GM21447 (cell line): Measurements from ENCODE around the gene ZNRF3.
"Not testable (repeated sequence)": the region's sequence is repeated elsewhere in the genome, so short reads cannot be mapped to it uniquely, and the experiment has no call there.

Experiments
- ATAC-seq: cut with Tn5 transposase; IDR thresholded peaks from one replicate; pipeline ENCODE4 v1.9.1; 2021; ENCODE audit not compliant: unreplicated experiment

Gene ZNRF3

DNA sequence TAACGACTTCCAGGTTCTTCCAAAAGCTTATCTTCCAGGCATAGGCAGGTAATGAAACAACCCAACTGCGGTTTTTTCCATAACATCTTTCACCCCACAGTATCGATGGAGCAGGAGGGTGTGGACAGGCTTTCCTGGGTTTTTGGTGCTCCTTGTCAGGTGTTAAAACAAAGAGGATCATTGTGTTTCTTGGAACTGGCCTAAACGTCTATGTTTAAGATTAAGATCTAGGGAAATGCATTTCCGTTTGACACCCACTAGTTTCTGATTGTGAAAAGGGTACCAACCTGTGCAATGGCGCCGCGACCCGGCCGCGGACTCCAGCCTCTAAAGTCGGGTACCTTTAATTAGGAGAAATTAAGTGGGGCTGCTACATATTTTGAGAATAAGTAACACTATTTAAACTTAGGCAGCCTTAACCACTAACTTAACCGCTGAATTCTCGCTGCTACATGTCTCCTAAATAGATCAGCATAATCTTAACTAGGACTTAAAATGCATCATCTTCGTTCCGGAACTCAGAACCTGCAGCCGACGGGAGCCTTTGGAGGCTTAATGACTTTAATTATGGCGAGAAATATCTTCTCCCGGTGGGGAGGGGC lies 146.7 kb downstream of the ZNRF3 start:
- ATAC-seq: no peak

DNA sequence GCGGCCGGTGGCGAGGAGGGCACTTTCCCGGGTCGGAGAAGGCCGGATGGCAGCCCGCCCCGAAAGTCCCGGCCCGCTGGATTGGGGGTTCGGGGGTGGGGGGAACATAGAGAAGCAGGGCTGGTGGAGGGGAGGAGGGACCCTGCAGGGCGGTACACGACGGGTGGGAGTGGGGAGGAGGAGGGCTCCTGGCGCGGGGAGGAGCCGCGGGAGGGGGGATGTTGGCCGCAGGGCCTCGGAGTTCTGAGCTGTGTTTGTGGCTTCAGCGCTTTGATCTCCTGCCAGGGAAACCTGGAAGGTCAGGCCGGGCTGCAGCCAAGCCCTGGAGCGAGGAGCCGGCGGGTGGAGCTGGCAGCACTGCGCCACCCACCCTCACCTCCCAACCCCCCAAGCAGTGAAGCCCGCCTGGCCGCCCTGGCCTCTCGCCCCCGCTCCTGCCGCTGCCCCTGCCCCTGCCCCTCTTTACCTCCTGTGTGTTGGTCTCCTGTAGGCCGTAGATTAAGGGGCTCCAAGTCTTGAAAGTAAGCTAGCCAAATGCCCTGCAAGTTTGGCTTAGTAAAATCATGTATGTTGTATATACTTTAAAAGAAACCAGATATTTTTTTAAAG lies 147.3 kb downstream of the ZNRF3 start:
- ATAC-seq: no peak

DNA sequence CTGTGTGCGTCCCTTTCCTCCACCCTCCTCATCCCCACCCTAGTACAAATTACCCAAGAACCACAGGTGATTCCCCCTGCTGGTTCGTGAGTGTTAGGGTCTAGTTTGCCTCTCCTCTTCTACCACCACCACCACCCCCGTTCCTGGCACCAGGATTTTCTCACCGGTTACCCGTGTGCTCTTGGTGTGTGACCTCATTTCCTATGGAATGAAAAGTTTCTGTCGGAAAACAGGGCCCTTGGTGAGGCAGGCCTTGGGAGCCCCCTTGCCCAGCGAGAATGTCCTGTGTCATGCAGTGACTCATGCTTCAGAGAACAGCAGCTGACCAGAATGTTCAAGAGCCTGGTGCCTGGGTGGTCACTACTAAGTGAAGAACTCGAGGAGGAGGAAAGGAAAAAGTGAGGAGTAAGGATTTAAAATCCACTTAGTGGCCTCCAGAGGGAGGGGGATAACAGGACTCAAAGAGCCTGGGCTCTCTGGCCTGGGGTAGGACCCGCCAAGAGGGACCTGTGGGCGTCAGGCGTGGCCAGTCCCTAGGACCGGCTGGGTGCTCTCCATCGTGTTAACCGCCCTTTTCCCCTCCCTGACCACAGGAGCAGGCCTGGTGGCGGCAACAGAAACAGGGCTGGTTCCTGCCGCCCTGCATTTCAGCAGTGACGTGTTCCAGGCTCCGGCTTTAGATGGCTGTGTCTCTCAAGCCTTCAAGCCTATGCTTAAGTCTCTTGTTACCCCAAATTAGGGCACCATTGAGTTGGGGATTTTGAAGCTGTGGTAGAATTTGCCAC lies 148.0 kb downstream of the ZNRF3 start:
- ATAC-seq: no peak

- ATAC-seq: no peak
These were observed 148.7 kb downstream of the ZNRF3 start for GRCh38 chr22:29032014-29032475.

DNA sequence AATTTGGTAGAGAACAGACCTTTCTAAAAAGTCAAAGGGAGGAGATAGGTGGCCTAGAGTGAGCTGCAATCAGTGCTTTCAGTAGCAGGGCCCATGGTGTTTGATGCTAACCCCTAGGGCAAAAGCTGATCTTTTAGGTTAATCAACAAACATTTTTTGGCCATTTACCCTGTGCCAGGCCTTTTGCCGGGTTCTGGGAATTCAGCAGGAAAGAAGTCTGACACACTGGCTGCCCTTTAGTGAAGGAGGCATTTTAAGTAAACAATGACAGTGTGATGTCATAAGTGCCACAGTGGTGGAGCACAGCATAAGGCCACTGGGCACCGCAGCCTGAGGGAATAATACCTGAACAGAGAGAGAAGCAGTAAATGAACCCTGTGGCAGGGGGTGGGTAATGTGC lies 149.2 kb downstream of the ZNRF3 start:
- ATAC-seq: no peak

GRCh38 chr22:29037340-29037932 lies 154.1 kb downstream of the ZNRF3 start:
- ATAC-seq: no peak

DNA sequence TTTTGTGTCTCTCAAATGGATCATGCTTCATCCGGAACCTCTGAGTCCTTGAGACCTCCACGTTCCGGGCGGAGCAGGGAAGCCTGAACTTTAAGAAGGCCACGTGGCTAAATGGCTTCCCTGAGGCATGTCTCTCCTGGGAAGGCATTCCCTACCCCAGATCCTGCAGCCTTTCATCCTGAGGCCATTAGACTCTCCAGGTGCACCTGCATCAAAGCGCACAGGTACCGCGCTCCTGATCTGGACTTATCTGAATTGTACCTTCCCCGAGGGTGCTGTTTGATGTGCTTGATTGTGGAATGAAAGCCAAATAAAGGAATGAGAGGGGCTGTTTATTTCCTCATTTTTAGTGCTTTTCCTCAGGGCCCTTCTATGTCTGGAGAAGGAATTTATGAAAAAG lies 155.8 kb downstream of the ZNRF3 start:
- no peak for ATAC-seq

DNA sequence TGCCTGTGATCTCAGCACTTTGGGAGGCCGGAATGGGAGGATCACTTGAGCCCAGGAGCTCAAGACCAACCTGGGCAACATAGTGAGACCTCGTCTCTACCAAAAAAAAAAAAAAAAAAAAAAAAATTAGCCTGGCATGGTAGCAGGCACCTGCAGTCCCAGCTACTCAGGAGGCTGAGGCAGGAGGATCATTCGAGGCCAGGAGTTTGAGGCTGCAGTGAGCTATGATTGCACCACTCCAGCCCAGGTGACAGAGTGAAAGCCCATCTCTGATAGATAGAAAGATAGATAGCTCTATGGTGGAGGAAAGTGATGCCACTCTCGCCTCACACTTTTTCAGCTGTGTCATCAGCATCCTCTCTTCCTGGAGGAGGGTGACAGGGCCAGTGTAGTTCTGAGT lies 156.3 kb downstream of the ZNRF3 start:
- ATAC-seq: not testable (repeated sequence)

DNA sequence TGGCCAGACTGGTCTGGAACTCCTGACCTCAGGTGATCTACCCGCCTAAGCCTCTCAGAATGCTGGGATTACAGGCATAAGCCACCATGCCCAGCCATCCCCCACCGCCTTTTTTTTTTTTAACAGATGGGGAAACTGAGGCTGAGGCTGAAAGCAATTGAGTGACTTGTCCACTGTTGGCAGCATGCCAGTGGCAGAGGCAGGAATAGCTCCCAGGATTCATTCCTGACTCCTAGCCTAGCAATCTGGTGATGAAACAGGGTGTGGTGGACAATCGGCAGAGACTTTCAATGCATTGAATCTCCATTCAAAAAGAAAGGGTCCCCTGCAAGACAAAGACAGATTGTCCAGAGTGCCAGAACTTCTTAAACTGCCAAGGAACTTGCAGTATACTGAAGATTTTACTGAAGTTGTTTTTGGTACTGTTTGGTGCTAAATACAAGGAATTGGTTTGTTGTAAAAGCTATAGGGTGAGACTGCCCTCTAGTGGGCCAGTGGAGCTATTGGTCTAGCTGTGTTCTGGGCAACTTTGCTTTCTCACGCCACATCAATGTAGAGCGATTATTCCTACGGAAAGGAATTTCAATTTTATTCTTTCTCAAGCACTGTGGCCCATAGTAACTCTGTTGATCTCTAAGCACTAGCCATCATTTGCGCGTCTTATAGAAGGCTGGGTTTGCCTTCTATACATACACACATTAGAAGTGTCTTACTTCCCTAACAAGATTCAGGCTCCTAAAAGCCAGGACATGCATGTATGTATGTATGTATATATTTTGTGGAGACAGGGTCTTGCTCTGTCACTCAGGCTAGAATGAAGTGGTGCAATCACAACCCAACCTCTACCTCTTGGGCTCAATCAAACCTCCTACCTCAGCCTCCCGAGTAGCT lies 157.3 kb downstream of the ZNRF3 start:
- ATAC-seq: no peak

DNA sequence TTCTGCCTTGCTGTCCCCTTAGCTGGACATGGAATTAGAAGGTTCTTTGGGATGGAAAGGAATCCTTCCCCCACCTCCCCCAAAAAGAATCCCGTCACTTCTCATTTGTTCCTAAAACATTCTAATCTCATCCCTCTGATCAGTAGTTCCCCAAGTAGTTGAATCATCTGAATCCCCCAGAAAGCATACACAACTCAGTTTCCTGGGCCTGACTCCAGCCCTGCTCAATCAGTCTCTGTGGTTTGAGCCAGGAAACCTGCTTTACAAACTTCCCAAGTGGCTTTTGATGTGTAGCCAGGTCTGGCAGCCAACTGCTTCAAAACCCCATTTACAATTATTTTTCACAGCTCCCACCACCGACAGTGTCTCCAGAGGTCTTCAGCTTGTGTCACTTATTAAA lies 158.0 kb downstream of the ZNRF3 start:
- no peak for ATAC-seq

- ATAC-seq: no peak
These were observed 160.7 kb downstream of the ZNRF3 start for GRCh38 chr22:29043906-29044575.

GRCh38 chr22:29044657-29045176 lies 161.3 kb downstream of the ZNRF3 start:
- ATAC-seq: no peak

DNA sequence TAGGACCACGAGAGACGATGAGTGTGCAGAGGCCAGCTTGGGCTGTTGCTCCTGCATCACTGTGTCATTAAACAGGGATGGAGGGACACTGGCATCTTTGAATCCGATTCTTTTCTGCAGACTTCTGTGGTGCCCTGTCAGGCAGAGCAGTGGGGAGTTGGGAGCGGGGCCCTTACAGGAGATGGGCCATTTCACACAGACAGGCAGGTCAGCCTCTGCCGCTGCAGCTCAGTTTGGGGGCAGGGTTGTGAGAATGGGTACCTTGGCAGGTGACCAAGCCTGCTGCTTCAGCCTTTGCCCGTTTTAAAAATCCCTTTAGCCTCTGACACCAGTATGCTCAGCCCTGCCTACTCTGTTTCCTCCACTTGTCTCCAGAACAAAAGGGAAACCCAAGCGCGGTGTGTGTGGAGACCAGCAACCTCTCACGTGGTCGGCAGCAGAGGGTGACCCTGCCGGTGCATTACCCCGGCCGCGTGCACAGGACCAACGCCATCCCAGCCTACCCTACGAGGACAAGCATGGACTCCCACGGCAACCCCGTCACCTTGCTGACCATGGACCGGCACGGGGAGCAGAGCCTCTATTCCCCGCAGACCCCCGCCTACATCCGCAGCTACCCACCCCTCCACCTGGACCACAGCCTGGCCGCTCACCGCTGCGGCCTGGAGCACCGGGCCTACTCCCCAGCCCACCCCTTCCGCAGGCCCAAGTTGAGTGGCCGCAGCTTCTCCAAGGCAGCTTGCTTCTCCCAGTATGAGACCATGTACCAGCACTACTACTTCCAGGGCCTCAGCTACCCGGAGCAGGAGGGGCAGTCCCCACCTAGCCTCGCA lies 165.7 kb downstream of the ZNRF3 start:
- no peak for ATAC-seq

- ATAC-seq: no peak
These were observed 166.4 kb downstream of the ZNRF3 start for GRCh38 chr22:29049655-29050263.

- no peak for ATAC-seq
These were observed 167.1 kb downstream of the ZNRF3 start for GRCh38 chr22:29050457-29050856.

- no peak for ATAC-seq
These were observed 169.8 kb downstream of the ZNRF3 start for GRCh38 chr22:29053048-29053702.

DNA sequence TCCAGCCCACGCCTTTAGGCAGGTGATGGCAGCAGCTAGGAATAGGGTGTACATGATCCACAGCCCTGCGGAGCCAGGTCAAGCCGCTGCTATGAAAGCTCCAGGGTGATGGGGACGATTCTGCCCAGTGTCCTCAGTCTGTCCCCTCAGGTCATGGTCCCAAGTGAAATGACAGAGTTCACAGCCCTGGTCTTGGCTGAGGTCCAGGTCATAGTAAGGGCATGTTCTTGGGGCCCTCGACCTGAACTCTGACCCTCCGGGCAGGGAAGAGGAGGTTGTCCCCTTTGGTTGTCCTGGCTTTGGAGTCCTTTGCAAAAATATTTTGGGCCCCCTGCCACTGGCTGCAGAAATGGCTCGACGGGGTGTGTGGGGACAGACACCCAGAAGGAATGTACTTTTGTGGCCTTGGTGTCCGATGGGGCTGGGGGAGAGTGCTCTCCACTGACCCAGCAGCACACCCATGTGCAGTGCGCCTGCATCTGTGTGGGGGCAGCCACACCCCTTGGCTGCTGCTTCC lies 170.9 kb downstream of the ZNRF3 start:
- ATAC-seq: no peak
